ENCODE data around the gene CCDC74B. TPM values are rescaled to one million over a fixed set of nuclear protein-coding genes. Genes with fewer than 3 reads are reported as not detected.

CCDC74B gene
- total RNA-seq, 3 donors from 2014 or later (not counting 1 experiment from before 2014, with no cell fraction given), result 0.25 to 1.4 (median 0.28) TPM

DNA sequence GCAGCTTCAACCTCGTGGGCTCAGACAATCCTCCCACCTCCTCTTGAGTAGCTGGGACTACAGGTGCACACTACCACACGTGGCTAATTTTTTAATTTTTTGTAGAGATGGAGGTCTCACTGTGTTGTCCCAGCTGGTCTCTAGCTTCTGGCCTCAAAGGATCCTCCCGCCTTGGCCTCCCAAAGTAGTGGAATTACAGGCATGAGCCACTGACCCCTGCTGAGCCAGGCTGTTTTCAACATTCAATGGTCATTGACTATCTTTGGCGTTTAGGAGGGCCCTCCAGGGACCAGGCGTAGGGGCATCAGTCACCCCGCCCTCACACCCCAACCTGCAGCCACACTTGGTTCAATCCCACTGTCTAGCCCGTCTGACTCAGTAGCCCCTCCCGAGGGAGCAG lies 42.4 kb upstream of the CCDC74B start:
- Mint-ChIP-seq H3K4me1 (peaks cover 5 to 17% of the 10 kb centered on the region in 2 donors), H3K27me3 (ENCODE audit: low read depth in 2 of 2) (no peaks in the 10 kb centered on the region), H3K27ac (no peak overlapping the region), H3K4me3 (no peak overlapping the region), H3K9me3 (no peaks in the 10 kb centered on the region), H3K36me3 (no peaks in the 10 kb centered on the region)
- Histone ChIP-seq H3K4me1 (ENCODE audit: control insufficient read depth, insufficient read depth, low read length) (peaks cover 12% of the 10 kb centered on the region), H3K27ac (ENCODE audit: low read length) (no peak overlapping the region), H3K9me3 (ENCODE audit: control insufficient read depth, insufficient read depth, low read length) (no peaks in the 10 kb centered on the region), H3K36me3 (ENCODE audit: control insufficient read depth, insufficient read depth, low read length) (no peaks in the 10 kb centered on the region), H3K4me3 (ENCODE audit: low read length) (no peak overlapping the region), H3K27me3 (ENCODE audit: control insufficient read depth, insufficient read depth, low read length) (no peaks in the 10 kb centered on the region)
- 91% methylated on average over 6 of the region's 8 CpGs for WGBS (ENCODE audit: insufficient coverage)
- ATAC-seq, result no peak
- no peak for DNase-seq
- no peak for TF ChIP-seq CTCF (IDR thresholded peaks at IDR 0.05)
- intact Hi-C loops (cut with micrococcal nuclease), result no loop called here

GRCh38 chr2:130186391-130186790 lies 41.5 kb upstream of the CCDC74B start:
- no peak for TF ChIP-seq CTCF (IDR thresholded peaks at IDR 0.05)
- WGBS (ENCODE audit: insufficient coverage), result 95% methylated on average over 5 of the region's 5 CpGs
- Mint-ChIP-seq H3K9me3 (no peaks in the 10 kb centered on the region), H3K36me3 (no peaks in the 10 kb centered on the region), H3K27ac (peak overlapping the region in 1 of 2 donors; percentile 48), H3K27me3 (ENCODE audit: low read depth in 2 of 2) (no peaks in the 10 kb centered on the region), H3K4me3 (no peak overlapping the region), H3K4me1 (peaks cover 5 to 15% of the 10 kb centered on the region in 2 donors)
- H3K27ac ChIP-seq (ENCODE audit: low read length), result no peak overlapping the region
- H3K4me1 ChIP-seq (ENCODE audit: control insufficient read depth, insufficient read depth, low read length), result peaks cover 12% of the 10 kb centered on the region
- ATAC-seq, result no peak
- no peaks in the 10 kb centered on the region for H3K27me3 ChIP-seq (ENCODE audit: control insufficient read depth, insufficient read depth, low read length)
- no peak overlapping the region for H3K4me3 ChIP-seq (ENCODE audit: low read length)
- H3K36me3 ChIP-seq (ENCODE audit: control insufficient read depth, insufficient read depth, low read length), result no peaks in the 10 kb centered on the region
- DNase-seq, result no peak
- H3K9me3 ChIP-seq (ENCODE audit: control insufficient read depth, insufficient read depth, low read length), result no peaks in the 10 kb centered on the region
- intact Hi-C loops (cut with micrococcal nuclease), result no loop called here

DNA sequence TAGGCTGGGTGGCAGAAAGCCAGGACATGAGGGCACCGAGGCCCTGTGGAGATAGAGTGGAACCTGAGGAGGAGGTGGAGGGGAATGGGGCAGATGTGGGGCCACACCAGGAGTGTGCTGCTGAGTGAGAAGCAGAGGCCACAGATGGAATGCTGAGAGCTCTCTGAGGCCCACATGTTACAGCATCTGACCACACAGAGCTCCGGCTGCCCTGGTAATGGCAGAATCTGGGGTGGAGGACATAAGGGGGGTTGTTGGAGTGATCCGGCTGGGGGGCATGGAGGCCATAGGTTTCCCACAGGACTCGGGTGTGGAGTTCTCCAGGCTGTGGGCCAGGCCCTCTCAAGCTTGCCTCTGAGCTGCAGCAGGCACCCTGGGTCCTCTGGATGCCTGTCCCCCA lies 41.0 kb upstream of the CCDC74B start:
- Histone ChIP-seq H3K9me3 (ENCODE audit: control insufficient read depth, insufficient read depth, low read length) (no peaks in the 10 kb centered on the region), H3K36me3 (ENCODE audit: control insufficient read depth, insufficient read depth, low read length) (no peaks in the 10 kb centered on the region), H3K27me3 (ENCODE audit: control insufficient read depth, insufficient read depth, low read length) (no peaks in the 10 kb centered on the region), H3K4me1 (ENCODE audit: control insufficient read depth, insufficient read depth, low read length) (peaks cover 15% of the 10 kb centered on the region), H3K4me3 (ENCODE audit: low read length) (no peak overlapping the region), H3K27ac (ENCODE audit: low read length) (no peak overlapping the region)
- H3K36me3 Mint-ChIP-seq, result no peaks in the 10 kb centered on the region
- peaks cover 7 to 18% of the 10 kb centered on the region in 2 donors for H3K4me1 Mint-ChIP-seq
- H3K27me3 Mint-ChIP-seq (ENCODE audit: low read depth in 2 of 2), result no peaks in the 10 kb centered on the region
- no peak overlapping the region for H3K4me3 Mint-ChIP-seq
- intact Hi-C loops (cut with micrococcal nuclease), result no loop called here
- no peaks in the 10 kb centered on the region for H3K9me3 Mint-ChIP-seq
- TF ChIP-seq CTCF (IDR thresholded peaks at IDR 0.05), result no peak
- ATAC-seq, result no peak
- DNase-seq, result no peak
- WGBS (ENCODE audit: insufficient coverage), result 89% methylated on average over 4 of the region's 4 CpGs
- H3K27ac Mint-ChIP-seq, result peak overlapping the region in 1 of 2 donors; percentile 48

DNA sequence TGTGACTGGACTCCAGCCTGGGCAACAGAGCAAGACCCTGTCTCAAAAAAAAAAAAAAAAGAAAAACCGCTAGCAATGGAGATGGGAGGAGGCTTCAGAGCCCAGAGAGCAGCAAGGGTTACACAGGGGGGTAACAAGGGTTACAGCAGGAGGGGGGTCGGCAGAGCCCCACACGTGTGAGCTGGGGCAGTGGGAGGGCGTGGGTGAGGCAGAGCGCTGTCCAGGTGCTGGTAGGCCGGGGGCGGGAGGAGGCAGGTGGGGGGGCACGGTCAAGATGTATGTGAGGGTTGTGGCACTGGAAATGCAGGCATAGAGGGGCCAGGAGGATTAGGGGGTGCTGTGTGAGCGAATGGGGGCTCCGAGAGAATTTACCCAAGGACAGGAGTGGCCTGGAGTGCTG lies 40.5 kb upstream of the CCDC74B start:
- Mint-ChIP-seq H3K36me3 (no peaks in the 10 kb centered on the region), H3K4me3 (no peak overlapping the region), H3K27ac (peak overlapping the region in 1 of 2 donors; percentile 48), H3K9me3 (no peaks in the 10 kb centered on the region), H3K4me1 (peaks cover 12 to 21% of the 10 kb centered on the region in 2 donors), H3K27me3 (ENCODE audit: low read depth in 2 of 2) (no peaks in the 10 kb centered on the region)
- DNase-seq, result no peak
- Histone ChIP-seq H3K36me3 (ENCODE audit: control insufficient read depth, insufficient read depth, low read length) (no peaks in the 10 kb centered on the region), H3K4me3 (ENCODE audit: low read length) (no peak overlapping the region), H3K27me3 (ENCODE audit: control insufficient read depth, insufficient read depth, low read length) (no peaks in the 10 kb centered on the region), H3K9me3 (ENCODE audit: control insufficient read depth, insufficient read depth, low read length) (no peaks in the 10 kb centered on the region), H3K27ac (ENCODE audit: low read length) (no peak overlapping the region), H3K4me1 (ENCODE audit: control insufficient read depth, insufficient read depth, low read length) (peaks cover 20% of the 10 kb centered on the region)
- no peak for TF ChIP-seq CTCF (IDR thresholded peaks at IDR 0.05)
- intact Hi-C loops (cut with micrococcal nuclease), result no loop called here
- ATAC-seq, result no peak
- 72% methylated on average over 3 of the region's 10 CpGs for WGBS (ENCODE audit: insufficient coverage)
